G401.6 (cell line): ENCODE results near the gene ATG4B.

ENCODE experiments used
- FAIRE-seq: peaks from 2 replicates; lab custom pipeline; 2012; peaks lifted over from hg19 to GRCh38; lab: Jason Lieb, UNC

The ATG4B gene

DNA sequence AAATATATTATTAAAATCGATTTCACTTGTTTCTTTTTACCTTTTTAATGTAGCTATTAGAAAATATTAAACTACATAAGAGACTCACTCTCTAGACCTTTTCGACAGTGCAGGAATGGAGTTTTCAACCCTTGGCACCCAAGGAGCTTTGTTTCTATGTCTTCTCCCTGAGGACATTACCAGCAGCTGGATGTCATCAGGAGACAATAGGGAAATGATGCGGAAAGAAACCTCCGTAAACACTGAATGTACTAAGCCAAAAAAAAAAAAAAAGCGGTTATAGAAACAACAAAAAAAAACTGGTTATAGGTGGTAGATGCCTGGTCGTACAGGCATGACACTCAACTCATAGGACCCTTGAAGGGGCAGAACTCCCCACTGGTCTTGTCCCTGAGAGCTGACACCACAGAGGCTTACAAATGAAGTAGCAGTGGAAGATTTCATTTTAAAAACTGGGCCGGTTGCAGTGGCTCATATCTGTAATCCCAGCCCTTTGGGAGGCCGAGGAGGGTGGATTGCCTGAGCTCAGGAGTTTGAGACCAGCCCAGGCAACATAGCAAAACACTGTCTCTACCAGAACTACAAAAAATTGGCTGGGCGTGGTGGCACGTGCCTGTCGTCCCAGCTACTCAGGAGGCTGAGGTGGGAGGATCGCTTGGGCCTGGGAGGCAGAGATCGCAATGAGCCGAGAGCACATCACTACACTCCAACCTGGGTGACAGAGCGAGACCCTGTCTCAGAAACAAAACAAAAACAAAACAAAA is 24.3 kb upstream of the ATG4B start:
- FAIRE-seq = no peak

- no peak for FAIRE-seq
Observed at GRCh38 chr2:241615041-241615440, 22.5 kb upstream of the ATG4B start.

- FAIRE-seq = no peak
Observed at GRCh38 chr2:241615522-241616052, 21.9 kb upstream of the ATG4B start.

DNA sequence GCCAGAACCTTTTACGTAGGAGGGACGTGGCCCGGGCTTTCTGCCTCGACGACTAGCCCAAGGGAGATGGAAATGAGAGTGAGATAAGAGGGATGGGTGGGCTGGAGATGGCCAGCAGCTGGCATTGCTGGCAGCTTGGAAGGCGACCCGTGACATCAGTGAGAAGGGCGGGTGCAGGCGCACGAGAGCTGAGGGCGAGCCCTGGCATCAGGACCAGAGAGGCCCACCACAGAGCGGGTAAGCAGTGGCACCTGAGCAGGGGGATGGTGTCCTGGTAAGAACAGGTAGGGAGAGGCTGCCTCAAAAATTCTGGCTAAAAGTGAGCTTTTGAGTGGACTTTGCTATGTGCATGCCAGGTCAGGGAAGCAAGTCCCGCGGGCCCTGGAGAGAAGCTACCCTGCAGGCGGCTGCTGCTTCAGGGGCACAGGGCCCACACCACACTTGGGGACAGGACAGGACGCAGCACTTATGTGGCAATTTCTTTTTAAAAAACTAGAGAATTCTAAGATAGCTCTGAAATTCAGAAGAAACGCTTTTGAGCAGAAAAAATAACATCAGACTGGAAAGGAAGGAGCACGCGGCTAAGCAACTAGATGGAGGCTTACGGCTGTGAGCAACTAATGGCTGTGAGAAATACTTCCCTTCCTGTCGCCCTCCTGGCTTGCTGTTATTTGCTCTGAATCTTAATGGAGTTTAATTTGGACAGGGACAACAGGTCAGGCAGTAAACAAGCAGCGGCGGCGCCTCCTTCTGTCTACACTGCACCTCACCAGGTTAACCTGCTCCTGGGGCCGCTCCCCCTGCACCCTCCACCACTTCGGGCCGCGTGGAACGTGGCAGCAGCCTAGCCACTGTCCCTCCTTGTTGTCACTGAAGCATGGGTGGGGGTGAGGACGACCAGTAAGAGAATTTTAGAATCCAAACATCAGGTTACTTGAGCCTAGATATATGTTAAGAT is 21.0 kb upstream of the ATG4B start:
- no peak for FAIRE-seq

DNA sequence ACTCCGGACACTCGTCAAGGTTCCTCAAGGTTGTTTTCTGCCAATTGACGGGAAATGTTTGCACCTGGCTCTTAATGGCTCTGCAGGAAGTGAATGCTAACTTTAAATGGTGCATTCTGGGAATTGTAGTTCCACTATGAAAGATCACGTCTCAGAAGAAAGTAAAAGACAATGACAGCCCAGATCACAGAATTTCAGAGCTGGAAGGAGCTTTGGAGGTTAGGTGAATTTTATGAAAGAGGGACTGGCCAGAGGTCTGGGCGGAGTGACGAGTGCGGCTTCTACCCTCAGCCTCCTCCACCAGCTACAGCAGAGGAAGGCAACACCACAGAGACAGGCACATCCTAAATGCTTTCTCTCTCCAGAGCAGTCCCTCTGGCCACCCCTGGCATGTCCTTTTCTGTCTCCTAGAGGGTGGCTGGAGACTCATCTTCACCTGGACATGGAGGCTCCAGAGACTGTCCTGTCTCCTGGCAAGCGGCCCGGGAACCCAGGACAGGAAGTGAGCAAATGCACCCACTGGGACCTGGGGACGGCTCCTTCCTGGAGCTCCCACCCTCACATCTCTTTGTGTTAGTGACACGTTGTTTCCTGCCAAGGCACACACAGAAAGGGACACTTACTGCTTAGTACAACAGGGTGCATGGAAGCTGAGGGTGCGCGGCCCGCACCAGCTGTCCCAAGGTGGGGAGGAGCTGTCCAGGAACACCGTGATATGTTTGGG is 19.9 kb upstream of the ATG4B start:
- FAIRE-seq = no peak

DNA sequence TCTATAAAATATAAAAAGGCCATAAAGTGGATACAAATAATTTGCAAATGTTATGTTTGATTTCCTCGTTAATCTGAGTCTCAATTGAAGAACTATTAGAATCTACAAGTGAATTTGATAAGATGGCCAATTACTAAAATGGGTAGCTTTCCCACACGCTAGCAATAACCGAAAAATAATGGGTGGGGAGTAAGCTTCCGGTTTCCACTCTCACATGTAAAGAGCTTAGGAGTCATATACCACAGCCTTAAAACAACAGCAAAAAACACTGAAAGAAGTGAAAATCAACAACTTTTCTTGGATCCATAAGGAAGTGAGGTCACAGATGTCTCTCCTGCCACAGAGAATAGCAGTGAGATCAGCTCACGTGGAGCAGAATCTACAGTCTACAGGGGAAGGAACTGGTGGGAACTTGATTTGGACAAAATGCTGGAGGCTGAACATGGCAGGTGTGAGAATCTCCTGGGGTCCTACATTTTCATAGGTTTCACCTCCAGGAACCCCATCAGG is 19.1 kb upstream of the ATG4B start:
- no peak for FAIRE-seq

GRCh38 chr2:241618829-241619228 is 18.7 kb upstream of the ATG4B start:
- no peak for FAIRE-seq

DNA sequence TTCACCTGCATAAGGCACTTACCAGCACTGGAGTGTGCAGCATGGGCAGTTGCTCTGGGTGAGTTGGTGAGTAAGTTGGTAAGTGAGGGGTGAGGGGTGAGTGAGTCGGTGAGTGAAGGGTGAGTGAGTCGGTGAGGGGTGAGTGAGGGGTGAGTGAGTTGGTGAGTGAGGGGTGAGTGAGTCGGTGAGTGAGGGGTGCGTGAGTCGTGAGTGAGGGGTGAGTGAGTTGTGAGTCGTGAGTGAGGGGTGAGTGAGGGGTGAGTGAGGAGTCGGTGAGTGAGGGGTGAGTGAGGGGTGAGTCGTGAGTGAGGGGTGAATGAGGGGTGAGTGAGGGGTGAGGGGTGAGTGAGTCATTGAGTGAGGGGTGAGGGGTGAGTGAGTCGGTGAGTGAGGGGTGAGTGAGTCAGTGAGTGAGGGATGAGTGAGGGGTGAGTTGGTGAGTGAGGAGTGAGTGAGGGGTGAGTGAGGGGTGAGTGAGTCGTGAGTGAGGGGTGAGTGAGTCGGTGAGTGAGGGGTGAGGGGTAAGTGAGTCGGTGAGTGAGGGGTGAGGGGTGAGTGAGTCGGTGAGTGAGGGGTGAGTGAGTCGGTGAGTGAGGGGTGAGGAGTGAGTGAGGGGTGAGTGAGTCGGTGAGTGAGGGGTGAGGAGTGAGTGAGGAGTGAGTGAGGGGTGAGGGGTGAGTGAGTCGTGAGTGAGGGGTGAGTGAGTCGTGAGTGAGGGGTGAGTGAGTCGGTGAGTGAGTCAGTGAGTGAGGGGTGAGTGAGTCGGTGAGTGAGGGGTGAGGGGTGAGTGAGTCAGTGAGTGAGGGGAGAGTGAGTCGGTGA is 17.7 kb upstream of the ATG4B start:
- no peak for FAIRE-seq

- no peak for FAIRE-seq
Observed at GRCh38 chr2:241620419-241620769, 17.1 kb upstream of the ATG4B start.

DNA sequence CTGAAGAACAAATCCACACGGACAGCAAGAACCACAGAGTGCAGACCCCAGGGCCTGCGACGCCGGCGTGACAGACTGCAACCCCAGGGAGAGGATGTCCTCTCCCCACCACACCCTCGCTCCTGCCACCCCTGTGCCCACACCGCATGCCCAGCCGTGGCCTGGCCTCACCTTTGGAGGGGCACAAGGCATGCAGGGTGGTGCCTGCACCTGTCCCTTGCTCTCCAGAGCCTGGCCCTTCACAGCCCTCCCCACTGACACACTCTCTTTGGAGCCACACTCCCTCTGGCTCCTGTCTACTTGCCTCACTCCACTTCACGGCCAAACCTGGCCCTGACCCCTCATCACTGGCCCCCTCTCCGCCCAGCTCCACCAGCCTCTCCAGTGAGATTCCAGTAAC is 9.8 kb upstream of the ATG4B start:
- FAIRE-seq = no peak

- no peak for FAIRE-seq
Observed at GRCh38 chr2:241629762-241630435, 7.6 kb upstream of the ATG4B start.

DNA sequence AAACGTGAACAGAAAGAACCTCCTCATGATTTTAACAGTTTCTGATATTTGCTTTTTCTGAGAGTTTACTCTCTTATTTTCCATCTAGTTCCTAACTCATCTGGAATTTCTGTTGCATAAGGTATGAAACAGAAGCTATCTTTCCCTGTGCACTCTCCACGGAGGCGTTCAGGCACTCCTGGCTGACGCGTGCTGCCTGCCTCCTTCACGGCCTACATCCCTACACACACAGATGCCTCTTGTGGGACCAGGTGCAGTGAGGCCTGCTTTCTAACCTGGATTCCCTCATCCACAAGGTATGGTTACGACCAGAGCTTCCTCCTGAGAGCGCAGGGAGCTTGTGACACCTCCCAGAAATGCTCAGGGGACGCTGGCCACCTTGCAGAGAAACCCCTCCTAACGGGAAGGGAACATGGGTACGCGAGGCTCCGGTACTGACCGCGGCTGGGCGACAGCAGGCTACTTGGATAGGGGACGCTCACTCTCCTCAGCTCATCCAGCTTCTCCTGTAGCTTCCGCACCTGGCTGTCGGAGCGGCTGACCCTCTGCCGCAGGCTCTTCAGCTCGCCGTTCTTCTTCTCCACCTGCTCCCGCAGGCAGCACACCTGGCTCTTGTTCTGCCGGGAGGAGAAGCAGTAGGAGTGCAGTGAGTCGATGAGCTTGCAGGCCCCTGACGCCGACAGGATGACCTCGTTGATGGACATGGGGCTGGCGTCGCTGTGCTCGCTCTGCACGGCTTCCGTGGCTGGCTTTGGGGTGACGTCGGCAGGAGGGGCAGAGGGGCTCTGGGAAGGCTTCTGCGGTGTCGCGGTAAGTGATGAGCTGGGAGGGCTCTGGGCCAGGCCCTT is 4.8 kb upstream of the ATG4B start:
- FAIRE-seq = no peak

DNA sequence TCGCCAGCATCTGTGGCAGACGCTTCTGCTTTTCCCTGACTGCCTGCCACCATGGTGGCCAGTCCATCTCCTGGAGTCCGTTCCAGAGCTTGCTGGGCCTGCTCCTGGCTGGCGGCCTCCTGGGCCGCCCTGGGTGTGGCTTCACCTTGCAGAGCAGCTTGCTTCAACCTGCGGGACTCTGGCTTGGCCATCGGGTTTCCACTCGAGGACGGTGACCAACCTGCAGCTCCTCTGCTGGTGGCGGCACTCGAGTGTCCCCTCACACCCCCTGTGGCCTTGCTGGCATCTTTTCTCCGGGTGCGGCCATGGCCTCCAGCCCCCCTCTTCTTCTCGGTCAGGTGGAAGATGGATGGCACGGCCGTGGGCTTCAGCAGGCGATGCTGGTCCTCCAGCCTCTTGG is 3.9 kb upstream of the ATG4B start:
- FAIRE-seq = no peak

GRCh38 chr2:241635756-241636155 is 1.7 kb upstream of the ATG4B start:
- FAIRE-seq = no peak

DNA sequence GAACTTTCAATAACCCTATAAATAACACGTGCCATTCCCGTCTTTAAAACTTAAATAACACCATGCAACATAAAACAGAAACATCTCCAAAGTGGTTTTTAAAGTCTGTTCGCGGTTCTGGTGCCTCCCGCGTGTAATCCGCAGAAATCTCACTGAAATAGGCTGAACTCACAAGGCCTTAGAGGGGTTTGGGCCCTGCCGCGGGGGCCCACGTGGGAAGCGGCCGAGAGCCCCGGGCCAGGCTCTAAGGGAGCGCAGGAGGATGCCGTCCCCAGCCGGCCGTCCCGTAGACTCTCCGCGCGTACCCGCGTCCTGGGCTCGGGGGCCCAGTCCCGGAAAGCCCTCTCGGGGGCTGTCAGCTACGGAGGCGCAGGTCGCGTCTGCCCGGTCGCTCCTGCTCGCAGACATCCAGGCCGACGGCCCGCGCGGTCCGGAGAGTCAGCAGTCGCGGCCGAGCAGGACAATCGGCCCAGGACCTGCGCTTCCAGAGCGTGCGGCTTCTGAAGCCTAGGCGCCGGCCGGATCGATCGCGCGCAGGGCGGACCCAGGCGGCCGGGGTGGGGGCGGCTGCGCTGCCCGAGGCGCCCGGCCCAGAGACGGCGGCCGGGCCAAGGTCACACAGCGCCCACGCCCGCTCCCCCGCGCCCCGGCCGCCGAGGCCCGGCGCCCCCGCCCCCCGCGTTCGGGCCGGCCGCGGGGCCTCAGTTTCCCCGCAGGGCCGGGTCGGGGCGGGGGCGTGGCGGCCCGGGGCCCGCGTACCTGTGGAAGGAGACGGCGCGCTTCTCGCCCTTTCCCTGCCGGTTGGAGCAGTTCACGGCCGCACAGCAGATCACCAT is 1.1 kb upstream of the ATG4B start:
- no peak for FAIRE-seq

- FAIRE-seq = no peak
Observed at GRCh38 chr2:241637795-241638660, 535 bp downstream of the ATG4B start.

- no peak for FAIRE-seq
Observed at GRCh38 chr2:241638940-241639339, 1.4 kb downstream of the ATG4B start.

GRCh38 chr2:241639385-241639784 is 1.9 kb downstream of the ATG4B start:
- FAIRE-seq = no peak
